GM12892 (cell line): ENCODE data around the gene TOX3.

Source experiments
- POLR2A ChIP-seq: IDR thresholded peaks from 2 replicates; pipeline ENCODE4 v1.6.1; 2011; ENCODE audit warnings: low read depth, low read length, control low read depth
- POLR2AphosphoS5 ChIP-seq: IDR thresholded peaks from 2 replicates; pipeline ENCODE4 v1.6.1; 2011; ENCODE audit warnings: low read depth, low read length, control low read depth

DNA sequence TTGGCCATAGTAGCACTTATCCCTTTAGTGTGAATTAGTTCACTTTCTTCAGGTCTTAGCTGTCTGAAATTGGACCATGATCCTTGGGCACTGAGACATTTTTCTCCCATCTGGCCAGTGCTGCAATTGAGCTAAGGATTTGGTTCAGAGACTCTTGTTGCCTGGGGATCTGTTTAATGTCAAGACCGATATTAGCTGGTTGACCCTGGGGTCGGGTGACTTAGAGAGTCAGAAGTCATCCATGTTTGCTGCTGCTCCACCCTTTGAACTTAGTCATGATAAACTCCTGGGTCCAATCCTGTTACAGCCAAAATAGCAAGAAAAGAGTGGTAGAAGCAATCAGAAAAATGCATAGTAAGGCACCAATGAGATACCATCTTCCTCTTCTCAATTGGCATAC is 45.8 kb upstream of the TOX3 start:
- no peak for TF ChIP-seq POLR2AphosphoS5
- TF ChIP-seq POLR2A: no peak
